RWPE2 (cell line): ENCODE results near the gene PNLDC1.
A peak's percentile ranks its signal among the peaks of the same experiment; 100 is the strongest.

Experiments
- ATAC-seq: fragments of 200-7000 bp; cut with Tn5 transposase; 3 replicates; pipeline ENCODE4 v1.9.1; 2021; ENCODE audit warnings: low read depth
- DNase-seq: peaks from one replicate; pipeline ENCODE4 v3.0.0-alpha.2; 2020; ENCODE audit warnings: low spot score
- H3K27ac ChIP-seq: fragments of 450-650 bp; 2 replicates; pipeline ENCODE4 v1.5.1; 2017; ENCODE audit warnings: mild to moderate bottlenecking; ENCODE audit not compliant: poor library complexity, severe bottlenecking
- H3K27me3 ChIP-seq: fragments of 250-450 bp; sonication (Bioruptor Pico); 2 replicates; pipeline ENCODE4 v1.5.1; 2021; ENCODE audit warnings: mild to moderate bottlenecking, moderate library complexity; ENCODE audit not compliant: insufficient read depth, poor library complexity, severe bottlenecking
- H3K36me3 ChIP-seq: fragments of 250-450 bp; sonication (Bioruptor Pico); 2 replicates; pipeline ENCODE4 v1.5.1; 2020; ENCODE audit warnings: low read depth, mild to moderate bottlenecking, moderate library complexity
- H3K4me1 ChIP-seq: fragments of 250-450 bp; sonication (Bioruptor Pico); 2 replicates; pipeline ENCODE4 v1.5.1; 2021; ENCODE audit warnings: mild to moderate bottlenecking, moderate library complexity; ENCODE audit not compliant: insufficient read depth, poor library complexity, severe bottlenecking
- H3K4me3 ChIP-seq: fragments of 250-450 bp; sonication (Bioruptor Pico); 2 replicates; pipeline ENCODE4 v1.5.1; 2021; ENCODE audit warnings: mild to moderate bottlenecking, moderate library complexity; ENCODE audit not compliant: severe bottlenecking
- H3K9me3 ChIP-seq: fragments of 250-450 bp; sonication (Bioruptor Pico); 2 replicates; pipeline ENCODE4 v1.5.1; 2021; ENCODE audit warnings: mild to moderate bottlenecking, moderate library complexity; ENCODE audit not compliant: severe bottlenecking
- CTCF ChIP-seq: fragments of 450-650 bp; IDR thresholded peaks from one replicate; pipeline ENCODE4 v1.5.1; 2017; ENCODE audit warnings: mild to moderate bottlenecking, moderate library complexity; ENCODE audit not compliant: poor library complexity, severe bottlenecking

The PNLDC1 gene

GRCh38 chr6:159804504-159804903 lies 4.4 kb downstream of the PNLDC1 start:
- Histone ChIP-seq H3K9me3 (no peaks in the 10 kb centered on the region), H3K27me3 (no peaks in the 10 kb centered on the region), H3K4me3 (no peak overlapping the region), H3K27ac (no peak overlapping the region), H3K4me1 (peaks cover 5% of the 10 kb centered on the region), H3K36me3 (peaks cover 12% of the 10 kb centered on the region)
- no peak for TF ChIP-seq CTCF
- no peak for DNase-seq
- no peak for ATAC-seq

GRCh38 chr6:159805440-159806020 lies 5.5 kb downstream of the PNLDC1 start:
- Histone ChIP-seq H3K36me3 (peaks cover 8% of the 10 kb centered on the region), H3K9me3 (no peaks in the 10 kb centered on the region), H3K4me3 (no peak overlapping the region), H3K27me3 (no peaks in the 10 kb centered on the region), H3K27ac (no peak overlapping the region), H3K4me1 (peaks cover 5% of the 10 kb centered on the region)
- ATAC-seq, result no peak
- TF ChIP-seq CTCF, result no peak
- no peak for DNase-seq

- Histone ChIP-seq H3K4me1 (peaks cover 5% of the 10 kb centered on the region), H3K36me3 (peaks cover 8% of the 10 kb centered on the region), H3K4me3 (no peak overlapping the region), H3K27ac (no peak overlapping the region), H3K9me3 (no peaks in the 10 kb centered on the region), H3K27me3 (no peaks in the 10 kb centered on the region)
- DNase-seq (no peak), ATAC-seq (0 out of 3 replicates have a peak, but pooled peaks have one; percentile 11)
- no peak for TF ChIP-seq CTCF
These were observed 6.0 kb downstream of the PNLDC1 start for GRCh38 chr6:159806021-159806458.

GRCh38 chr6:159807150-159807858 lies 7.2 kb downstream of the PNLDC1 start:
- ATAC-seq (peak; percentile 89), DNase-seq (no peak)
- H3K27ac ChIP-seq, result no peak overlapping the region

More at GRCh38 chr6:159807150-159807858, 7.2 kb downstream of the PNLDC1 start:
- Histone ChIP-seq H3K27me3 (no peaks in the 10 kb centered on the region), H3K9me3 (no peaks in the 10 kb centered on the region), H3K4me3 (no peak overlapping the region), H3K36me3 (peaks cover 8% of the 10 kb centered on the region), H3K4me1 (peaks cover 5% of the 10 kb centered on the region)
- TF ChIP-seq CTCF, result no peak
